H9 (cell line): ENCODE measurements around the gene ANKRD11. TPM values are rescaled to one million over a fixed set of nuclear protein-coding genes. Genes with fewer than 3 reads are reported as not detected.

Experiments used
- DNase-seq: peaks from one replicate; pipeline ENCODE4 v3.0.0-alpha.2; 2017
- H2AFZ ChIP-seq: one replicate; pipeline ENCODE4 v1.6.1; 2013; ENCODE audit warnings: mild to moderate bottlenecking, low read length, control low read depth, moderate library complexity
- H2AK5ac ChIP-seq: 2 replicates; pipeline ENCODE4 v1.6.1; 2013; ENCODE audit warnings: low read length, control low read depth, mixed read lengths; ENCODE audit not compliant: insufficient read length
- H2BK120ac ChIP-seq: one replicate; pipeline ENCODE4 v1.6.1; 2013; ENCODE audit warnings: low read depth, mild to moderate bottlenecking, low read length, control low read depth, inconsistent platforms; ENCODE audit not compliant: poor library complexity, severe bottlenecking
- H2BK12ac ChIP-seq: 2 replicates; pipeline ENCODE4 v1.6.1; 2013; ENCODE audit warnings: low read length, control low read depth, mixed read lengths, low read depth; ENCODE audit not compliant: insufficient read length
- H2BK15ac ChIP-seq: 2 replicates; pipeline ENCODE4 v1.6.1; 2013; ENCODE audit warnings: low read depth, low read length, control low read depth
- H2BK20ac ChIP-seq: one replicate; pipeline ENCODE4 v1.6.1; 2013; ENCODE audit warnings: low read depth, mild to moderate bottlenecking, low read length, control low read depth, inconsistent platforms; ENCODE audit not compliant: poor library complexity, severe bottlenecking
- H2BK5ac ChIP-seq: 2 replicates; pipeline ENCODE4 v1.6.1; 2013; ENCODE audit warnings: low read length, control low read depth, mixed read lengths; ENCODE audit not compliant: insufficient read length
- H3K14ac ChIP-seq: 2 replicates; pipeline ENCODE4 v1.6.1; 2013; ENCODE audit warnings: low read length, control low read depth; ENCODE audit not compliant: insufficient read depth
- H3K18ac ChIP-seq: 2 replicates; pipeline ENCODE4 v1.6.1; 2013; ENCODE audit warnings: low read depth, mild to moderate bottlenecking, mixed read lengths, low read length, control low read depth; ENCODE audit not compliant: insufficient read length
- H3K23ac ChIP-seq: 2 replicates; pipeline ENCODE4 v1.6.1; 2013; ENCODE audit warnings: low read length, control low read depth, mixed read lengths, low read depth; ENCODE audit not compliant: insufficient read length
- H3K23me2 ChIP-seq: 2 replicates; pipeline ENCODE4 v1.6.1; 2013; ENCODE audit warnings: low read depth, mild to moderate bottlenecking, mixed read lengths, low read length, control low read depth; ENCODE audit not compliant: insufficient read length, poor library complexity, severe bottlenecking
- H3K27ac ChIP-seq: 2 replicates; pipeline ENCODE4 v1.5.1; 2013; ENCODE audit warnings: low read length, control low read depth, mixed read lengths, low read depth; ENCODE audit not compliant: insufficient read length
- H3K27me3 ChIP-seq: 2 replicates; pipeline ENCODE4 v1.6.1; 2013; ENCODE audit warnings: low read length, control low read depth, inconsistent platforms; ENCODE audit not compliant: insufficient read depth
- H3K4ac ChIP-seq: 2 replicates; pipeline ENCODE4 v1.6.1; 2013; ENCODE audit warnings: low read depth, mild to moderate bottlenecking, control low read depth, inconsistent platforms, low read length, moderate library complexity
- H3K4me1 ChIP-seq: 2 replicates; pipeline ENCODE4 v1.6.1; 2013; ENCODE audit warnings: low read length, control low read depth, inconsistent platforms; ENCODE audit not compliant: insufficient read depth
- H3K4me2 ChIP-seq: 2 replicates; pipeline ENCODE4 v1.6.1; 2013; ENCODE audit warnings: low read length, control low read depth, mixed read lengths; ENCODE audit not compliant: insufficient read length, insufficient read depth
- H3K56ac ChIP-seq: 2 replicates; pipeline ENCODE4 v1.6.1; 2013; ENCODE audit warnings: low read depth, mild to moderate bottlenecking, mixed read lengths, low read length, control low read depth; ENCODE audit not compliant: insufficient read length
- H3K79me1 ChIP-seq: 2 replicates; pipeline ENCODE4 v1.6.1; 2013; ENCODE audit warnings: low read depth, mild to moderate bottlenecking, moderate library complexity, low read length, control low read depth, inconsistent platforms; ENCODE audit not compliant: insufficient read depth, poor library complexity, severe bottlenecking
- H3K79me2 ChIP-seq: 2 replicates; pipeline ENCODE4 v1.6.1; 2013; ENCODE audit warnings: low read length, control low read depth, inconsistent platforms; ENCODE audit not compliant: insufficient read depth
- H3K9ac ChIP-seq: 2 replicates; pipeline ENCODE4 v1.6.1; 2013; ENCODE audit warnings: low read length, control low read depth, mixed read lengths; ENCODE audit not compliant: insufficient read length; ENCODE audit errors: extremely low read depth
- H3K9me3 ChIP-seq: one replicate; pipeline ENCODE4 v1.6.1; 2013; ENCODE audit warnings: low read depth, low read length, inconsistent platforms; ENCODE audit not compliant: control insufficient read depth
- H3T11ph ChIP-seq: one replicate; pipeline ENCODE4 v1.6.1; 2013; ENCODE audit warnings: mild to moderate bottlenecking, low read length, control low read depth, inconsistent platforms
- H4K20me1 ChIP-seq: one replicate; pipeline ENCODE4 v1.6.1; 2013; ENCODE audit not compliant: control insufficient read depth, insufficient read length, insufficient read depth
- H4K5ac ChIP-seq: 2 replicates; pipeline ENCODE4 v1.6.1; 2013; ENCODE audit warnings: low read depth, mild to moderate bottlenecking, mixed read lengths, low read length, control low read depth; ENCODE audit not compliant: insufficient read length
- H4K8ac ChIP-seq: replicated peaks from 2 replicates; pipeline ENCODE4 v1.6.1; 2013; ENCODE audit warnings: low read length, control low read depth, mixed read lengths, low read depth; ENCODE audit not compliant: insufficient read length
- H4K91ac ChIP-seq: 2 replicates; pipeline ENCODE4 v1.6.1; 2013; ENCODE audit warnings: low read depth, mild to moderate bottlenecking, moderate library complexity, mixed read lengths, low read length, control low read depth; ENCODE audit not compliant: insufficient read length
- H3K27ac Mint-ChIP-seq, 3 experiments: 2 replicates in 2 of 3; 3 replicates in 1 of 3; pipeline ENCODE4 v1.8.0; 2020 to 2021; ENCODE audit warnings: mixed read lengths in 3 of 3, mild to moderate bottlenecking in 1 of 3, moderate library complexity in 1 of 3
- H3K27me3 Mint-ChIP-seq: 2 replicates; pipeline ENCODE4 v1.8.0; 2021; ENCODE audit warnings: low read depth, mild to moderate bottlenecking, moderate library complexity, mixed read lengths
- H3K36me3 Mint-ChIP-seq, 3 experiments: 2 replicates in 2 of 3; 3 replicates in 1 of 3; pipeline ENCODE4 v1.8.0; 2020 to 2021; ENCODE audit warnings: low read depth in 3 of 3, mixed read lengths in 3 of 3; ENCODE audit not compliant: insufficient read depth in 1 of 3
- H3K4me1 Mint-ChIP-seq, 2 experiments: 2 replicates each; pipeline ENCODE4 v1.8.0; 2020; ENCODE audit warnings: mixed read lengths in 2 of 2
- H3K4me3 Mint-ChIP-seq, 2 experiments: 2 replicates in 1 of 2; 3 replicates in 1 of 2; pipeline ENCODE4 v1.8.0; 2020 to 2021; ENCODE audit warnings: mild to moderate bottlenecking in 2 of 2, mixed read lengths in 2 of 2, moderate library complexity in 1 of 2
- H3K9me3 Mint-ChIP-seq, 2 experiments: 2 replicates in 1 of 2; 3 replicates in 1 of 2; pipeline ENCODE4 v1.8.0; 2020; ENCODE audit warnings: mild to moderate bottlenecking in 2 of 2, mixed read lengths in 2 of 2, moderate library complexity in 1 of 2
- CTCF ChIP-seq: fragments of 200-600 bp; sonication (generic); conservative IDR thresholded peaks from 3 replicates; pipeline ENCODE4 v1.8.0; 2021; ENCODE audit warnings: antibody characterized with exemption, mild to moderate bottlenecking
- WGBS: extraction: QIAGEN DNeasy Blood & Tissue Kit; methylation state at CpG from one replicate; pipeline ENCODE4 v1.1.7; 2013; ENCODE audit warnings: missing lambda C conversion rate, low lambda C conversion rate, mixed read lengths; ENCODE audit not compliant: insufficient read length; ENCODE audit errors: extremely low coverage; 5-methylcytosine and 5-hydroxymethylcytosine counted together
- total RNA-seq: library from RNA; stranded (reverse); gene quantifications from 2 replicates; pipeline ENCODE4 v1.2.1, GENCODE V29; 2021

ANKRD11 gene
- total RNA-seq, 1 experiment from 2014 or later, result 181 TPM

GRCh38 chr16:89281189-89281577 is 209.2 kb downstream of the ANKRD11 start:
- H4K8ac ChIP-seq, result no peak overlapping the region
- Mint-ChIP-seq H3K9me3 (no peaks in the 10 kb centered on the region), H3K27me3 (no peaks in the 10 kb centered on the region), H3K4me1 (no peaks in the 10 kb centered on the region), H3K27ac (no peak overlapping the region), H3K36me3 (peaks cover 11 to 32% (median 30%) of the 10 kb centered on the region in 3 experiments), H3K4me3 (no peak overlapping the region)
- peaks cover 3% of the 10 kb centered on the region for H3K79me1 ChIP-seq
- H3K4me1 ChIP-seq, result no peaks in the 10 kb centered on the region
- no peaks in the 10 kb centered on the region for H3K27me3 ChIP-seq
- no peak overlapping the region for H3T11ph ChIP-seq
- no peak overlapping the region for H3K18ac ChIP-seq
- no peak overlapping the region for H3K4ac ChIP-seq
- H2BK20ac ChIP-seq, result no peak overlapping the region
- no peak overlapping the region for H2AFZ ChIP-seq
- no peak overlapping the region for H3K23ac ChIP-seq
- H3K79me2 ChIP-seq, result no peaks in the 10 kb centered on the region; the same call in 1 of the 2 replicates
- no peaks in the 10 kb centered on the region for H3K23me2 ChIP-seq
- no peak overlapping the region for H4K91ac ChIP-seq
- WGBS, result no CpG with 5 or more reads among the region's 28 CpGs
- no peak overlapping the region for H3K14ac ChIP-seq
- H4K20me1 ChIP-seq, result no peaks in the 10 kb centered on the region
- no peak overlapping the region for H2BK120ac ChIP-seq
- H4K5ac ChIP-seq, result no peak overlapping the region
- no peak overlapping the region for H3K27ac ChIP-seq
- H3K9ac ChIP-seq, result no peak overlapping the region
- H2BK15ac ChIP-seq, result no peak overlapping the region
- H2BK12ac ChIP-seq, result no peak overlapping the region
- H3K56ac ChIP-seq, result no peak overlapping the region
- no peak overlapping the region for H2AK5ac ChIP-seq
- TF ChIP-seq CTCF, result no peak
- no peak for DNase-seq
- H3K4me2 ChIP-seq, result no peak overlapping the region
- no peaks in the 10 kb centered on the region for H3K9me3 ChIP-seq
- H2BK5ac ChIP-seq, result no peak overlapping the region
